ENCODE measurements around the gene TACC3.
A peak's percentile ranks its signal among the peaks of the same experiment; 100 is the strongest.

Gene TACC3

DNA sequence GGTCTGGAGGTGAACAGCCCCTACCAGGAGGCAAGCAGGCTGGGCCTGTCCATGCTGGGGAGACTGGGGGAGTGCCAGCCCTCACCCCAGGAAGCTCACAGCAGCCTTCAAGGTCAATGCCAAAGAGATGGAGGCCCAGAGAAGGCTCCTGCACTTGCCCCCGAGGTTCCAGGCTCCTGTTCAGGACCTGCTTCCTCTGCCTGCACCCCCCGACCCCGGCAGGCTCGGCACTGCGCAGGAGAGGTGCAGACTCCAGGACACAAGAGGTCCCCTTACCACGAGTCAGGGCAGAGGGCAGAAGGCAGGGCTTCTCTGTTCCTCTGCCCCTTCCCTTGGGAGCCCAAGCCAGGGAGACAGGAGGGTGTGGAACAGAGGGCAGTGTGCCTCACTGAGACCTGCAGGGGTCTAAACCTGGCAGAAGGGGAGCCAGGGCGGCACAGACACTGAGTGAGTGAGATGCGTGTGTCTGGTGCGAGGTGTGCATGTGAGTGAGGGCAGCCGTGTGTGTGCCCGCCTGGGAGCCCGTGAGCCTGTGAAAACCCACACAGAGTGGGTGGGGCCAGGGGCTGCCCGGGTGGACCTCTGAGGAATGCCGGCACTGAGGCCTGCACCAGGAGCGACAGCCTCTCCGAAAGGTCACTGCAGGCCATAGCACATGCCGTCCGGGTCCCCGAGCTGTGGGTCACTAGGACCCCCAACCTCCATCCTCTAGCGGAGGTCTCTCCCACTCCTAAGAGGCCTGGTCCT lies 41.1 kb downstream of the TACC3 start:
- DNase-seq, result no peak

DNA sequence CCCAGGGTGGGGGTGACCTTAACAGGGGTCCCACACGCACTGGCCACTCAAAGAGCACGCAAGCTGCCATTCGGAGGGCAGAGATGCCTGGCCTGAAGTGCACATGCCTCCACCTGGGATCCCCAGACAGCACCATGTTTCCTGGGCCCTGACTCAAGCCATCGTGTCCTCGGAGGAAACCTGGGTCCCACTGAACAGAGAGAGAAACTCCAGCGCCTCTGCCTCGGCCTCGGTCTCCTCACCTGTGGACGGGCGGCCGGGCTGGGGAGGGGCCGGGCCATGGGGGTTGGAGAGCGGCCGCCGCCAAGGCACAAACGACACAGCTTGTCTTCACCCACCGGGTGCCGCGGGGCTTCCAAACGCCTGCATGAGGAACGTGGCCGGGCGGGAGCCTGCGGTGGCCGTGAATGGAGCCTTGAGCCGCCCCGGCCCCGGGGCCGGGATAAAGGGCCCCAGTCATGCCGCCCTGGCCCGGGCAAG lies 41.8 kb downstream of the TACC3 start:
- DNase-seq, result no peak

DNA sequence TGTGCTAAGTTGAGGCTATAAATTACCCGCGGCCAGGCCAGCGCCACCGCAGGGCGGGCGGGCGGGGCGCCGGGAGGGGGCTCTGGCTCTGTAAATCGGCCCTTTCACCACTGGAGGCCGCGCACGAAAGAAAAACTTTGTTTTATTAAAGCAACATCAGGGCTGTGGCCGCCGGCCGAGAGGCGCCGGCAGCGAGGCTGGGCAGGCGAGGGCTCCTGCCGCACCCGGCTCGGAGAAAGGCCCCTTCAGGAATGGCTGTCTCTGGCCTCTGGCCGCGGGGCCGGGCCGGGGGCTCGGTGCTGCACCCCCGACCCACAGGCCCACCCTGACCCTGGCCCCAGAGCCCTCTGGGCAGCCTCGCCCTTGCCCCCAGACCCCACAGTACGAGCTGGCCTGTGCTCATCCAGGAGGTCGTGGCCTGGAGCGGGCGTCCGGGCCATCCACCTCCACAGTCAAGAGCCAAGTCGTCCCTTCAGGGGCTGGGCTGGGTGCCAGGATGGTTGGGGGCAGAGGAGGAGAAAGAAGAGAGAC lies 42.3 kb downstream of the TACC3 start:
- no peak for DNase-seq

DNA sequence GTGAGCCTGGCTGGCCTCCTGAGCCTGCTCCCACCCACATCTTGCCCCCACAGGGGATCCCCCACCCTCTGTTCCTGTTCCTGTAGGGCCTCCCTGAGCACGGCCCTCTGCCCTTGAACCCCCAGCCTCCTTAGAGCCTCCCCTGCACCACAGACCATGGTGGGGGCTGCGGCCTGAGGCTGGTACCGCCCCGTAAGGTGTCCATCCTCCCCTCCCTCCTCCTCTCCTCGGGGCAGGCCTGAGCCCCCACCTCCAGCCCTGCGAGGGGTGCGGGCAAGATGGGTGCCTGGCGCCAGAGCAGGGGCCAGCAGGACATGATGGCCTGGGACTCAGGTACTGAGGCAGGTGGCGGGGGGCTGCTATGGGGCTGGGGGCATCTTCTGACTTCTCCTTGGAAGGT lies 43.3 kb downstream of the TACC3 start:
- no peak for DNase-seq

DNA sequence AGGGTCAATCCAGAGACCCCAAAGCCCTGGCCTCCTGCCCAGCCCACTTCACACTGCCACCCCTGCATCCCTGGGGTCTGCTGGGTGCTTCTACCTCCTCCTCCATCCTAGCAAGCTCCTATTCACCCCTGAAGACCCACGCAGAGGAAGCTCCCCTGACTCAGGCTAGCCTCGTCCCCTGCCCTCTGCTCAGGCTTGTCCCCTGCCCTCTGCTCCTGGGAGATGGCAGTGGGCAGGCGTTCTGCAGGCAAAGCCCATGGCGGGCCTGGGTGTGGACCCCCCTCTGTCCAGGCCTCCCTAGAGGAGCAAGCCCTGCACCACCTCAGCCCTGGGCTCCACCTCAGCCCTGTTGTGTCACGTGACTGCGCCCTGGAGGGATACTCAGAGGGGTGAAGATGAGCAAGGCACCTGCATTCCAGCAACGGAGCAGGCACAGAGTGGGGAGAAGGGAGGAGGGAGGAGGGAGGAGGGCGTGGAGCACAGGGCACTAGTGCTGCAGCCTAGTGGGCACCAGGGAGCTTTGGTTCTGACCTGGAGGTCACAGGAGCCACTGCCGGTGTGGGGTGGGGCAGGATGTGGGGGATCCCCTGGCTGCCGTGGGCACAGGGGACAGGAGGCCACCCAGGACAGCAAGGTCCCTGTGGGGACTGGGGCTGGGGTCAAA lies 44.2 kb downstream of the TACC3 start:
- DNase-seq, result no peak

DNA sequence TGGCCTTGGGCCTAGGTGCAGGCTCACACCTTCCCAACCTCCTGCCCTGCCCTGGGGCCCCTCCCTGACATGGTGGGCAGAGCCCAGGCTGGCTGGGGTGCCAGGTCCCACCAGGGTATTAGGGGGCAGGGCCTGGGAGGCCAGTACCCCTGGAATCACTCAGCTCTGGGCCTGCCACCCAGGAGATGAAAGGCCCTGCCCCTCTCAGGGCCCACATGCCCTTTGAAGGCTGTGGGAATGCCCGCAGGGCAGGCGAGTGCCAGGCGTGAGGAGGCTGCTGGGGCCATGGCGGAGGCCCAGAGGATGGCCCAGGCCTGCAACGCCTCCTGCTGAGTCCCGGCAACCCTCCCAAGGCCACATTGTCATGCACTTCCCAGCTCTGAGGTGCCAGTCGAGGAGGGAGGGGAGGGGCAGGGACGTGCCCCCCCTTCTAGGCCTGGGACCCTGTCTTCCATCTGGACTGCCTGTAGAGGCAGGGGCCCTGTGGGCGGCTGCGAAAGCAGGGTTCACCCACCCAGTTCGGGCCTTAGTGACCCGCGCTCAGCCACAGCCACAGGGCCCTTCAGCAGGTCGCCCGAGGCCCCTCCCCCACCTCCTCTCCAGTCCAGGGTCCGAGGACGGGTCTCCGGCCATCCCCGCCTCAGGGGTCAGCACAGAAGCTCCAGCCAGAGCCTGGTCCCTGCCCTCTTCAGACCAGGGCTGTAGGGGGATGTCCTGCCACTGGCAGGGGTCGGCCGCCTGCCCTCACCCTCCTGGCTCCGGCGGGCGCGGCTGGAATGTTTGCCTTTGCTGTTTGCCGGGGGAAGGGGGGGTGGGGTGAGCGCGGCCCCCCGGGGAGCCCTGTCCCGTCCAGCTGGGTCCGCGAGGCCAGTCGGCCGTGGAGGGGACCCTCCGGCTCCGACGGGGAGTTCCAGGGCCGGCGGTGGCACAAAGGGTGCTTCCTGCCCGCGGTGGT lies 45.1 kb downstream of the TACC3 start:
- DNase-seq, result no peak

DNA sequence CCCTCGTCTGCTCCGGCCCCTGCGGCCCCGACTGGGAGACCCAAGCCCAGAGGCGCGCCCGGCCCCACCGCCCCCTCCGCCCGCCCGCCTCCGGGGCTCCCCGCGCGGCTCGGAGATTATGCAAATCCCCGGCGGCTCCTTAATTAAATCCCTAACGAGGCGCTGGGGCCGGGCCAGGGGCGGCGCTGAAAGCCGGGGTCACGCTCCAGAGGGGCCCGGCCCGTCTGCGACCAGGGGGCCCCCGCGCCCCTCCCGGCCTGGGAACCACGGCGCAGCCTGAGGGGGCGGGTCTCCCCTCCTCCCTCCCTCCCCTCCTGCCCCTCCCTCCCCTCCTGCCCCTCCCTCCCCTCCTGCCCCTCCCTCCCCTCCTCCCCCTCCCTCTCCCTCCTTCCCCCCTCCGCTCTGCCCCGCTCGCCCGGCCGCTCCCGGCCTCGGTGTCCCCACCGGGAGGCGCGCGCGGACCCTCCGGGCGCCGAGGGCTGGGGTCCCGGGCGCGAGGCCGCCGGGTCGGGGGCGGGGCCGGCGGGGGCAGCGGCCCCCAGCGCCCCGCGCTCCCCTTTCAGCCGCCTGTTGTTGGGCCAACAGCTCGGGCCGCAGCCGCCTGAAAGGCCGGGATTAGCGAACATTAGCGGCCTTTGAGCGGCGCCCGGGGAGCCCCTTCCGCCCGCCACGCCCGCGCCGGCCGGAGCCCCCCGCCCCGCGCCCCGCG lies 45.9 kb downstream of the TACC3 start:
- DNase-seq, result no peak

DNA sequence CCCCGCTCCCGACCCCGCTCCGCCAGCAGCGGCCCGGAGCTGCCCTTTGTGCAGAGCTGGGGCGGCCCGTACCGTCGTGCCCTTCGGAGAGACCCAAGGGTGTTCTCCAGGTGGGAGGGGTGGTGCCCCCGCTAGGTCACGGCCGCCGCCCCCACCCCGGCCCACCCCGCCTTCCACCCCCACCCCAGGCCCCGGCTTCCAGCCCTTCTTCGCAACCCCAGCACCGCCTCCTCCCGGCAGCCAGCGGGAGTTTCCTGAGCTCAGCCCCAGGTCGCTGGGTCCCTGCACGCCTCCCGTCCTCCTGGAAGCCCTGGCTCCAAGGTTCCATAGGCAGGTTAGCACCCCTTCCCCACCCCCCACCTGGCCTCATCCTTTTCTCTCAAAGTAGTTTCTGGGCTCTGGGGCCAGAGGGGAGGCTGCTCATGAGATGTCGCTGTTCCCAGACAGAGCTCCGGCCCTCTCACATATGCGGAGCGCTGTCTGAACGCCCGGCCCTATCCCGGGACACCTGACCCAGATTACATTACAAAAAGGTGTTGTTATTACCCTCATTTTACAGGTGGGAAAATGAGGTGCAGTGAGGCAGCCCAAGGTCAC lies 46.5 kb downstream of the TACC3 start:
- DNase-seq, result peak; percentile 30 to 54

DNA sequence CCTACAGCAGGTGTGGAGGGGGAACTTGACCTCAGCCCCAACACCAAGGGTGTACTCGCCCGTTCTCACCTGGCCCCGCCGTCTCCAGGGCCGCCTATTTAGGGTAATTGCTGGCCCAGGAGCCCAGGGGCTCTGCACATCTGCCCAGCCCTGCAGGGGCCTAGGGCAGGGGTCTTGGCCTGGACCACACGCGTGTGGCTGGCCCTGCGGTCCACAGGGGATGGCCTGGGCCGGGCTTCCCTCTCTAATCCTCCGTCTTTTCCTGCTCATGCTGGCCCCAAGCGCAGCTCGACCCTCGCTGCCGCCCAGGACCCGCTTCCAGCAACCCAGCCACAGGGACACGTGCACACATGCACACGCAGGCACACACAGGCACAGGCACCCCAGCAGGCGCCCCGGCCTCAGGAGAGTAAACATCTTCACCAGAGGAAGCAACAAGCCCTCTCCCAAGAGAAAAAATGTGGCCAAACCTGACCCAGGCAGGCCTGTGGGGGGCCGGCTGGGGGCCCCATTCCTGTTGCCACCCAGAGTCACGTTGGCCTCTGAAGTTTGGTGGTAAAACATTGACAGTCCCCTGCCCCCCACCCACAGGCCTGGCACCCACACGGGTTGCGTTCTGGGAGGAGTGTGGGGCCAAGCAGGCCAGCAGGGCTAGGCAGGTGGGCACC lies 47.2 kb downstream of the TACC3 start:
- DNase-seq, result no peak

DNA sequence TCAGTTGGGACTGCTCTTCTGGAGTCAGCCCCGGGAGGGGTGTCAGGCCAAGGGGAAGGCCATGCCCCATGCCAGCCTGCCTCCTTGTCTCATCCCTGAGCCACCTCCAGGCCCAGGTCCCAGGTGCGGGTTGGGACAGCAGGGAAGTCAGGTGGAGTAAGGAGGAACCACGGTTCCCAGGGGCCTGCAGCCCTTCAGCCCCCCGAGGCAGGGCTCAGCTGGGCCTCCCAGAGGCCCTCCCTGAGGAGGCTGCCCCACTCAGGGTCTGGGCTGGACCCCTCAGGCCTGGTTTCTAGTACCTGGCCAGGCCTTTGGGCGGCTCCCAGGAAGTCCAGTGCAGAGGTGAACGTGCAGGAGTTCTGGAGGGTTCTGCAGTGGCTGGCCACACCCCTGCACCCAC lies 48.4 kb downstream of the TACC3 start:
- DNase-seq, result no peak

DNA sequence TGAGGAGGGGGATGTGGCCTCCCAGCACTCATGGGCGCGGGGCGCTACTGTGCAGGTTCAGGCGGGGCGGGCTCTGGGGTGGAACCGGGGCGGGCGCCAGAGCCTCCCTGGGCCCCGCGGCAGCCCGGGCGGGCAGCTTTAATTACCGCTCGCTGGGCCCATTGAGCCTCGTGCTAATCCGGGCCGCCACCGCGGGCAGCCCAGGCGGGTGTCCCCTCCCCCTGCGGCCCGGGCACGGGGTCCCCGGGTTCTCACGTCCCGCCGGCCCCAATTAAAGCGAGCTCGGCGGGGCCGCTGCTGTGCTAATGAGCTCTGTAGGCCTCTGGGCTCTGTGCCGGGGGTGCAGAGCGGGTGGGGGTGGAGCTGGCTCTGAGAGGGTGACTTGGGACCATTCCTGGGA lies 48.9 kb downstream of the TACC3 start:
- DNase-seq, result no peak

DNA sequence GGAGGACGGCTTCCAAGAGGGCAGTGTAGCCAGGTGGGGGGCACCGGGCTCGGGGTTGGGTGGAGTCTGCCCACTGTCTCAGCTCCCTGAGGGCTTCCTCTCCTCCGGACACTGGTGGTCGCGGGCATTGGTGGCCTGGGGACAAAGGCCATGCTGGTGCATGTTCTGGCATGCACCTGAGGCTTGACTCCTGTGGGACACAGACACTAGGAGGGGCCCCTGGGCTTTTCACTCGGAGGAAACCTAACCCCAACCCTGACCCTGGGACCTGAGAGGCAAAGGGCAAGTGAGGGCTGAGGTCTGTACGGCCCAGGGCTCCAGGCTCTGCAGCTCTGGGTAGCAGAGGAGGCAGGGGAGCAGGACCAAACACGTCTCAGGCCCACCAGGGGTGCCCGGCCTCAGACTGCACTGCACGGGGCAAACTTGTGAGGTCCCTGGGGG lies 49.5 kb downstream of the TACC3 start:
- no peak for DNase-seq

DNA sequence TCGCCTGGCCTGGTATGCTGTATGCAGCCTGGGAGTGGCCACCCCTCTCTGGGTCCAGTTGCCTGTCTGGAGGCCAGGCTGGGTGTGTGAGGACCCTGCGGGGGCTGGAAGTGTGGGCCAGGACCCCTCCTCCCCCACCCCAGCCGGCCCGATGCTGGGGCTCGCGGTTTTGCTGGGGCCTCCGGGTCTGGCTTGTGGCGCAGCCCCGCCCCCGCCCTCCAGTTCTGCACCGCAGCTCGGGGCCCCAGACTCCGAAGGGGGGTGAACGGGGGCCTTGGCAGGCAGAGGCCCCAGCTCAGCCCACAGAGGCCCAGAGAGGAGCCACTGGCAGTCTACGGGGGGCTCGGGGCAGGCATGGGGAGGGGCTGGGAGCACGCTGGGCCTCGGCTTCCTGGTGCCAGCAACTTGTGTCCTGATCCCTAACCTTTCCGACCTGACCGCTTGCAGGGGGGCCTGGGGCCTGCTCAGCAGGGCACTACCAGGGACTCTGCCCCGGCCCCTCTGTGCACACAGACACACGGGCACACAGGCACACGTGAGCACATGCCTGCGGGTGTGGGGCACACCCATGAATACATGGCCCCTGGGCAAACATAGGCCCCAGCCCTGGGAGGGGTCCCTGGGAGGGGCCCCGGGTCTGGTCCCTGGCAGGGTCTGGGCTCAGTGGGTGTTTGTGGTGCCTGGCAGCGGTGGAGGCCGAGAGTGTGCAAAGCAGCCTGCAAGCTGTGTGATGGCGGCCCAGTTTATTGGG lies 50.4 kb downstream of the TACC3 start:
- DNase-seq, result no peak

DNA sequence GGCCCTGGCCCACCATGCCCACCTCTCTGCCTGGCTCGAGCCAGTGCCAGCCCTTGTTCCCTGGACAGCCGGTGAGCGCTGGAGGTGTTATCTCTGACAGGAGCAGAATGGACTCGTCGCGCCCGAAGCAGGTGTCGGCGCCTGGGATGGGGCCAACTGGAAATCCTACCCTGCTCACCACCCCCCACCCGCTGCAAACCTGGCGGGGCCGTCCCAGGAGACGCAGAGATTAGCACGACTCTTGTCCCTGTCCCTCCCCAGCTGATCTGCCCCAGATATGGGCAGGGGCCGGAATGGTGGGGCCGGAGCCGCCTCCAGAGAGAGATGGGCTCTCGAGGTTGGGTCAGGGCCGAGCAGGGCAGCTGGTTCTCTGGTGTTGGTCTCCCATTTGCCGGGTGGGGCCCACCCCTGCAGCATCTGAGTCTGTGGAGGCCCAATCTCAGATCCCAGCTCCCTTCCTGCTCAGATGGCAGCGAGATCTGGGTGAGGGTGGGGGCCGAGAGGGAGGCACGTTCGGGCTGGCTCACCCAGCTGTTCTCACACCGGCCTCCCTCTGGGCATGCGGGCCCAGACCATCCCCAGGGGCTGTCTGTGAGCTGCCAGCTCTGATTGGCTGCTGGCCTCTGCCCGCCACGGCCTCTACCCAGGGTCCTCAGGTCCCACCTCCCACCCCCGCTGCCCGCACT lies 51.7 kb downstream of the TACC3 start:
- DNase-seq, result no peak

DNA sequence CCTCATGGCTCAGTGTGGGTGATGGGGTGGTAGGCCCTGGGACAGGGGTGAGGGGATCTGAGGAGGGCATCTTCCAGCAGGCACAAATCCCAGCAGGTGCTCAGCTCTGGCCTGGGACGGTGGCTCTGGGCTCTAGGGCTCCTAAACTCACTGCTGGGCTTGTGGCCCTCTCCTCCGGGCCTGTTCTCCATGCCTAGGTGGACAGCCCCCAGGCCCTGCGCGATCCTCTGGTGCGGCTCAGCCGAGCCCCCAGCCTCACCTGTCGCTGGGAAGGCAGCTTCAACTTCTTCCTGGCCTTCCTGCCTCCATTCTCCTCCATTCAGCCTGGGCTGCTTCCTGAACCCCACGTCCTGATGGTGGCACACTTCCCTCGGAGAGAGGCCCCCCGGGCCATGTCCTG lies 52.4 kb downstream of the TACC3 start:
- no peak for DNase-seq

DNA sequence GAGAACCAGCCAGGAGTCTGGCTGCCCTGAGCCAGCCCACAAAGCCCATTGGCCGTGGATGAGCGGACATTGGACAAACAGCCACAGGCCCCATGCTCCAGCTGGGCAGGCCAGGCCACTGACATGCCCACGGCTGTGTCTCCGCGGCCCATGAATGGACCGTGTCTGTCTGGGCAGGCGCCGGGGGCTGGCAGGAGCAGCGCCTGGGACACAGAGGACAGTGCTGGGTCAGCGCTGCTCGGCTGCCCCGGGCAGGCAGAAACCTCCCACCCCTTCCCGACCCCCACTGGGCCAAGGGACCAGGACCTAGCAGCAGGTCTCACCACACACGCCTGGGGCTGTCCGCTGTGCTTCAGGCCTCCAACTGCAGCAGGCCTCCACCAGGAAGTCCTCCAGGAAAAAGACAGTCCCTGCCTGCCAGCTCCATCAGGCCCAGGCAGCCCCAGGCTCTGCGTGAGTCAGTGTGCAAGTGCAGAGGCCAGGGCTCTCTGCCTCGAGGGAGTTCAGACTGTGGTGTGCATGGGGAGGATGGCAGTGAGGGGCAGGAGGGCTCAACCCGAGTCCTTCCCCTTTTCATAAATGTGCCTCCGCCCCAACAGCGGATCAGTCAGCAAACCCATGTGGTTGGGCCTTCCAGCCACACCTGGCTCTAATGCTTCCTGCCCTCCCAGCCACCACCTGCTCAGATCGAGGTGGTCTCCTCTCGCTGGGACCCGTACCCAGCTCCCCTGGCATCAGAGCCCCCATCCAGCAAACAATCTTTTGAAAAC lies 54.6 kb downstream of the TACC3 start:
- no peak for DNase-seq

DNA sequence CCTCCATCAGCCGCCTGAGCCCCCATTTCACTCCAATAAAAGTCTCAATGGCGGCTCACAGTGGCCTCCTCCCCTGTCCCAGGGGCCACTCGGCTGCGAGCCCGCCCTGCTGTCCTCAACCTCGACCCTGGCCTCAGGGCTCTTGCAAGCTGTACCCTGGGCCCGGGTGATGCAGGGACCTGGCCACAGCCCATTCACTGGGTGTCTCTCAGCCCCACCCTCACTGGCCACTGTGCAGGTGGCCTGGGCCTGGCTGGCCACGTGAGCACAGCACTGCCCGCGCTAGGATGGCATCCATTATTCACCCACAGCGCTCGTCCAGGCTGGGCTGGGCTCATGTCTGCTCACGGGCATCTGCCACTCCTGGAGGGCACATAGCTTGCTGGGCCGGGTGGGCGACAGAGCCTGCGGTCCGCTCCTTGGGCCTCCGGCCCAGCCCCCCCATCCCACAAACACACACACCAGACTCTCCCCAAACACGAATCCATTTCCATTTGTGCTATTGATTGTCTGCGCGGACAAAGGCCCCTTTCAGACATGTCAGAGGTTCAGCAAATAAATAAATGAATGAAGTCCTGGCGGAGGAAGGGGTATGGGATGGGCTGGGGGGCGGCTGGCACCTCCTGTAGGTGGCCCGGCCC lies 55.3 kb downstream of the TACC3 start:
- no peak for DNase-seq

DNA sequence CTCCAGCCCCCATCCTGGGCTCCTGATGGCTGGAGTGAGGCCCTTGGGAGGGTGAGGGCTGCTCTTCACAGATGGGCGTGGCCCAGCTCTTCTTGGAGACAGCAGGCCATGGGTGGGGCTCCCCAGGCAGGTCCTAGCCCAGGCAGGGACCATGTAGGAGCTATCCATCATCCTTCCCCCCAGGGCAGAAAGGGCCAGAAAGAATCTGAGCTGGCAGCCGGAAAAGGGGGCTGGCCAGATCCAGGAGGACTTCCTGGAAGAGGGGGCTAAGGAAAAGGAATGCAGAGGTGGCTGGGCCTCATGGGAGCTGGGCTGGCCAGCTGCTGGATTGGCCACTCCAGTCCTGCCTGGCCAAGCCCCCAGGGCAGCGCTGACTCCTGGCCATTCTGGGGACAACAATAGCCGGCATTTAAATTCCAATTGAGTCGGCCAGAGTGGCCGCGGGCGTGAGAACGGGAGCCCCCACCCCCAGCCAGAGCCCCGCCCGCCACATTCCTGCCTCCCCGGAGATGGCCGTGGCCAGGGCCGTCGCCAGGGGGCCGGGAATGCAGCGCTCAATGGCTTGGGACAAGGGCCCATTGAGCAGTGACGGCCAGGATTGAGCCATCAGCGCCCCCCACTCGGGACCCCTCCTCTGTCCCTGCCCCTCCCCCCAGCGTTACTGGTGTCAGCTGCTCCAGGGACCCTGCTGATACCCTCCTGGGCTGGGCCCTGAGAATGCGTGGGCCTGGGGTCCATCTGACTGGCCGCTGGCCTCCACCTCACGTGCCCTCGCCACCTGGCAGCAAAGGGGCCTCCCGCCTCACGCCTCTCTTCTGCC lies 56.7 kb downstream of the TACC3 start:
- DNase-seq, result no peak

Measured in stimulated activated CD4-positive, alpha-beta T cell treated with anti-CD3 and anti-CD28 coated beads, Interleukin-2, amount 100 ng/mL, for 24 hours (primary cell).